ENCODE measurements around the gene PAK2.
"Not testable (repeated sequence)": the region's sequence is repeated elsewhere in the genome, so short reads cannot be mapped to it uniquely, and the experiment has no call there.

PAK2 gene

GRCh38 chr3:196739671-196740480 is at the start of gene PAK2:
Gene PAK2, plus strand, starts transcription at chr3:196739857. Its CDS starts 42,790 bp downstream, at chr3:196782647.
- DNase-seq (ENCODE audit: low read depth): peak; percentile 78

- no peak for DNase-seq (ENCODE audit: low read depth)
These were observed 49.6 kb upstream of the PAK2 start for GRCh38 chr3:196689941-196690660.

GRCh38 chr3:196691386-196691785 is 48.3 kb upstream of the PAK2 start:
- no peak for DNase-seq (ENCODE audit: low read depth)

GRCh38 chr3:196694202-196694638 is 45.4 kb upstream of the PAK2 start:
- no peak for DNase-seq (ENCODE audit: low read depth)

GRCh38 chr3:196694941-196695848 is 44.5 kb upstream of the PAK2 start:
- DNase-seq (ENCODE audit: low read depth): no peak

DNA sequence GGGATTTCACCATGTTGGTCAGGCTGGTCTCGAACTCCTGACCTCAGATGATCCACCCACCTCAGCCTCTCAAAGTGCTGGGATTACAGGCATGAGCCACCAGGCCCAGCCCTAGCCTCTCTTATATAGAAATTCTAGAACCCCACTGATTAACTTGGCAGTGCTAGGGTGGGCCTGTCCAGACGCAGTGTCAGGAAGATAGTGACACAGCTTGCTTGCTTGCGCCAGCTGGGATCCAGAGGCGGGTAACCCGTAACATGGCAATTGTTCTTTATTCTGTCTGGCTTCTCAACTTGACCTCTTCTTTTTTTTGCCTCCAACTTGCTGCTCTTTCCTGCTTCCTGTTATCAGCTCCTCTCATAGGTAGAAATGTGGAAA is 43.8 kb upstream of the PAK2 start:
- DNase-seq (ENCODE audit: low read depth): no peak

- no peak for DNase-seq (ENCODE audit: low read depth)
These were observed 42.4 kb upstream of the PAK2 start for GRCh38 chr3:196697270-196697669.

GRCh38 chr3:196699749-196700148 is 39.9 kb upstream of the PAK2 start:
- DNase-seq (ENCODE audit: low read depth): no peak

DNA sequence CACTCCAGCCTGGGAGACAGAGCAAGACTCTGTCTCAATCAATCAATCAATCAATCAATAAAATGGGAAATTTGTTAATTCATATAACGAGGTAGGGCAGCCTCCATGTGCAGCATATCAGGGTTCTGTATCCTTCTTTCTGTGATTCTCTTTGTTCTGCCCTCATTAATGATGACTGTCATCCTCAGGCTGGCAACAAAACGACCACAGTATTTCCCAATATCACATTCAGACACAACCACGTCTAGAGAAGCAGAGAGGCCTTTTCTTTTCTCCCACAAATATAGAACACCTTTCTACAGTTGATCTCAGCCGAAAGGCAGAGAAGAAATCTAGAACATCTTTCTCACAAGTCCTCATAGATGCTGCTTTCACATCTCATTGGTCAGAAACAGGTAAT is 38.9 kb upstream of the PAK2 start:
- DNase-seq (ENCODE audit: low read depth): no peak

- no peak for DNase-seq (ENCODE audit: low read depth)
These were observed 33.3 kb upstream of the PAK2 start for GRCh38 chr3:196706327-196706726.

GRCh38 chr3:196706731-196707130 is 32.9 kb upstream of the PAK2 start:
- no peak for DNase-seq (ENCODE audit: low read depth)

GRCh38 chr3:196707566-196707965 is 32.1 kb upstream of the PAK2 start:
- DNase-seq (ENCODE audit: low read depth): no peak

DNA sequence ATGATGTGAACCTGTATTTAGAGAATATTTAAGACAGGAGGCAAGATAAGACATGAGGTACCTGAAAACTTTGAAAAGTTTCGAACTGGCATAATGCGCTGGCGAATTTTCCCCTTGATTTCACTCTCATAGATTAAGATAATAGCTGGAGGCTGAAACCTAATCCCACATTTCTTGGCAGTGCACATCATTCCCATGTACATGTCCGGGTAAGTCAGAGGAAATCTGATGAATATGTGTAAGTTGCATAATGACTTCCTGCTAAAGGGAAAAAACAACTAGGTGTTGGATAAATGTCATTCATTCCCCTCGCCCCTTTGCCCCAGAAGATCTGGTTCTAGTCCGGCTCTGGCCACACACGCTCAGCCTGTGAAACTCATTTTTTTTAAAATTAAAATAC is 31.2 kb upstream of the PAK2 start:
- no peak for DNase-seq (ENCODE audit: low read depth)

GRCh38 chr3:196711838-196712513 is 27.7 kb upstream of the PAK2 start, which contains the start of the genes CEP19 and PIGX:
Gene CEP19, minus strand, starts transcription at chr3:196712250. Its CDS starts 3,593 bp downstream, at chr3:196708657.
Gene PIGX, plus strand, starts transcription at chr3:196712377.
- peak; percentile 60 for DNase-seq (ENCODE audit: low read depth)

DNA sequence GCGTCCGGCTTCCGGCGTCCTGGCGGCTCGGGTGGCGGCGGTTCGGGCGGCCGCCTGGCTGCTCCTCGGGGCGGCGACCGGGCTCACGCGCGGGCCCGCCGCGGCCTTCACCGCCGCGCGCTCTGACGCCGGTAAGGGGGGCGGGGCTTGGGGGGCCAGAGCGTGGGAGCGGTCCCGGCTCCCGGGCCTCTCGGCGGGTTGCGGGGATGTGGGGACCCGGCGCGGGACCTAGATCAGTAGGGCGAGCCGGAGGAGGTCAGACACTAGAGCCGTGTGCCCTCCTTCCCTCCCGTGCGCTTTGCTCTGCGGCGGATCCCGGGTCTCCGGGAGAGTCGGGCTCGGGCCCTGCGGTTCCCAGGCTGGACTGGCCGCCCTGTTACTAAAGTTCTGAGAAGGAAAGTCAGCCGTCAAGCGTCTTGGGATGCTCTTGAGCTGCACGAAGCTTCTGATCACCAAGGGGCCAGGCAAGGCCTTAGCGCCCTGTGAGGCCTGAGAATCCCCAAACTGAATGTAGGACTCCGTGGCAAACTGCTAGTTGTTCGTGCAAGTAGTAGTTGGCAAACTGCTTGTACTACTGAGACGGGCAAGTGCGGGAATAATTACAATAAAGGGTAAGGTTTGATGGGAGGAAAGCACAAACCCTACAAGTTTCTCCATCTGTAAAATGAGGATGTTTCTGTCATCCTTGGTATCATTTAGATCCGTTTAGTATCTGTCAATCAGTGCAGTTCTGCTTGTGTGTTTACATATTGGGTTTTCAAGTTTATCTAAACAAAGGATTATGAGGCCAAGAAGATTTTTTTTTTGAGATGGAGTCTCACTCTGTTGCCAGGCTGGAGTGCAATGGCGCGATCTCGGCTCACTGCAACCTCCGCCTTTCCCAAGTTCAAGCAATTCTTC is 26.9 kb upstream of the PAK2 start:
- no peak for DNase-seq (ENCODE audit: low read depth)

DNA sequence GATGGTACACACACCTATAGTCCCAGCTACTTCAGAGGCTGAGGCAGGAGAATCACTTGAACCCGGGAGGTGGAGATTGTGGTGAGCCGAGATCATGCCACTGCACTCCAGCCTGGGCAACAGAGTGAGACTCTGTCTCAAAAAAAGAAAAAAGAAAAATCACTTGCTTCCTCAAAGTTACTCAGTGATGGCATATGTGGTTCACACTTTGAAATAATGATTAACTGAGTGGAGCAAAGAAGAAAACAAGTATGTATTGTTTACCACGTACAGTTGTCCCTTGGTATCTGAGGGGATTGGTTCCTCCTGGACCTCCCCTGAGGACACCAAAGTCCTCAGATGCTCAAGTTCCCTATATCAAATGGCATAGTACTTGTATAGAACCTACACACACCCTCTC is 22.5 kb upstream of the PAK2 start:
- DNase-seq (ENCODE audit: low read depth): not testable (repeated sequence)

- DNase-seq (ENCODE audit: low read depth): no peak
These were observed 18.6 kb upstream of the PAK2 start for GRCh38 chr3:196721097-196721496.

- no peak for DNase-seq (ENCODE audit: low read depth)
These were observed 12.6 kb upstream of the PAK2 start for GRCh38 chr3:196726788-196727675.

DNA sequence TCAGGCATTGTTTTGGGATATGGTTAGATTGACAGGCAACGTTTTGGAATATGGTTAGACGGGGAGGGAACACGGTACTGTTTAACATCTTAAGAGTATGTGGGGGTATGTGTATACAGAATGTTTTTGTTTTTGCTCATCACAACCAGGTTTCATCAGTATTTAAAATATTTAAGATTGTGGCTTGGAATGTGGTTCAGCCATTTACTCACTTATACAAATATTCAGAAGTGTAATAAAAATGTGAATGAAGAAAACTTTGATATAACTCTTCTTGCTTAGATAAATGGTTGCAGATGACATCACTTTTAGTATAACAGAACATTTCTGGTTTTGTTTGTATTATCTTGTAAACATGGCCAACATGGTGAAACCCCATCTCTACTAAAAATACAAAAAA is 3.9 kb upstream of the PAK2 start:
- DNase-seq (ENCODE audit: low read depth): no peak
